Transverse colon (tissue), 3 donors: ENCODE measurements around the gene ABCC5.

Experiments used
- POLR2A ChIP-seq: fragments of 450-650 bp; IDR thresholded peaks from one replicate; pipeline ENCODE4 v1.6.1; 2016; ENCODE audit warnings: antibody characterized with exemption, mild to moderate bottlenecking, moderate library complexity
- TF ChIP-seq, protein P1 (sequence below), 5 experiments: fragments of 200-600 bp in 3 of 5; fragments of 450-650 bp in 2 of 5; sonication (generic) in 3 of 5; IDR thresholded peaks; 1 replicate in 2 of 5; 2 replicates in 3 of 5; pipeline ENCODE4 v1.5.1; 2016 to 2017; ENCODE audit warnings: antibody characterized with exemption in 5 of 5, inconsistent platforms in 3 of 5, mild to moderate bottlenecking in 2 of 5, moderate library complexity in 1 of 5

GRCh38 chr3:183984749-183985729 is 32.6 kb downstream of the ABCC5 start:
- TF ChIP-seq POLR2A, result no peak
- TF ChIP-seq, protein P1, sequence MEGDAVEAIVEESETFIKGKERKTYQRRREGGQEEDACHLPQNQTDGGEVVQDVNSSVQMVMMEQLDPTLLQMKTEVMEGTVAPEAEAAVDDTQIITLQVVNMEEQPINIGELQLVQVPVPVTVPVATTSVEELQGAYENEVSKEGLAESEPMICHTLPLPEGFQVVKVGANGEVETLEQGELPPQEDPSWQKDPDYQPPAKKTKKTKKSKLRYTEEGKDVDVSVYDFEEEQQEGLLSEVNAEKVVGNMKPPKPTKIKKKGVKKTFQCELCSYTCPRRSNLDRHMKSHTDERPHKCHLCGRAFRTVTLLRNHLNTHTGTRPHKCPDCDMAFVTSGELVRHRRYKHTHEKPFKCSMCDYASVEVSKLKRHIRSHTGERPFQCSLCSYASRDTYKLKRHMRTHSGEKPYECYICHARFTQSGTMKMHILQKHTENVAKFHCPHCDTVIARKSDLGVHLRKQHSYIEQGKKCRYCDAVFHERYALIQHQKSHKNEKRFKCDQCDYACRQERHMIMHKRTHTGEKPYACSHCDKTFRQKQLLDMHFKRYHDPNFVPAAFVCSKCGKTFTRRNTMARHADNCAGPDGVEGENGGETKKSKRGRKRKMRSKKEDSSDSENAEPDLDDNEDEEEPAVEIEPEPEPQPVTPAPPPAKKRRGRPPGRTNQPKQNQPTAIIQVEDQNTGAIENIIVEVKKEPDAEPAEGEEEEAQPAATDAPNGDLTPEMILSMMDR (IDR thresholded peaks at IDR 0.05), result no peak
